PFSK-1 (cell line): ENCODE measurements around the gene DNAH17.

Experiments used
- FOXP2 ChIP-seq: optimal IDR thresholded peaks from 2 replicates; pipeline ENCODE3; 2011; ENCODE audit warnings: borderline replicate concordance, control low read depth, inconsistent platforms; ENCODE audit not compliant: insufficient read depth; ENCODE audit errors: extremely low read length, extremely low read depth
- POLR2AphosphoS5 ChIP-seq: IDR thresholded peaks from 2 replicates; pipeline ENCODE4 v1.6.1; 2012; ENCODE audit warnings: low read depth, mild to moderate bottlenecking, control low read depth, low read length, moderate library complexity
- SIN3A ChIP-seq: IDR thresholded peaks from 2 replicates; pipeline ENCODE4 v1.6.1; 2012; ENCODE audit warnings: mild to moderate bottlenecking, low read length, moderate library complexity, borderline replicate concordance; ENCODE audit not compliant: insufficient read depth
- TAF1 ChIP-seq: IDR thresholded peaks from 2 replicates; pipeline ENCODE4 v1.6.1; 2012; ENCODE audit warnings: low read length, control low read depth, borderline replicate concordance; ENCODE audit not compliant: insufficient read depth
- TF ChIP-seq, protein P1 (sequence below), 2 experiments: IDR thresholded peaks; 2 replicates each; pipeline versions ENCODE4 v1.6.1 to v1.8.0; 2011 to 2012; ENCODE audit warnings: low read depth in 2 of 2, low read length in 2 of 2, control low read depth in 1 of 2, inconsistent platforms in 1 of 2, mild to moderate bottlenecking in 1 of 2, moderate library complexity in 1 of 2; ENCODE audit not compliant: insufficient read depth in 1 of 2

Gene DNAH17

GRCh38 chr17:78562734-78563133 lies 14.5 kb downstream of the DNAH17 start:
- no peak for TF ChIP-seq FOXP2
- TF ChIP-seq POLR2AphosphoS5, result no peak
- TF ChIP-seq, protein P1, sequence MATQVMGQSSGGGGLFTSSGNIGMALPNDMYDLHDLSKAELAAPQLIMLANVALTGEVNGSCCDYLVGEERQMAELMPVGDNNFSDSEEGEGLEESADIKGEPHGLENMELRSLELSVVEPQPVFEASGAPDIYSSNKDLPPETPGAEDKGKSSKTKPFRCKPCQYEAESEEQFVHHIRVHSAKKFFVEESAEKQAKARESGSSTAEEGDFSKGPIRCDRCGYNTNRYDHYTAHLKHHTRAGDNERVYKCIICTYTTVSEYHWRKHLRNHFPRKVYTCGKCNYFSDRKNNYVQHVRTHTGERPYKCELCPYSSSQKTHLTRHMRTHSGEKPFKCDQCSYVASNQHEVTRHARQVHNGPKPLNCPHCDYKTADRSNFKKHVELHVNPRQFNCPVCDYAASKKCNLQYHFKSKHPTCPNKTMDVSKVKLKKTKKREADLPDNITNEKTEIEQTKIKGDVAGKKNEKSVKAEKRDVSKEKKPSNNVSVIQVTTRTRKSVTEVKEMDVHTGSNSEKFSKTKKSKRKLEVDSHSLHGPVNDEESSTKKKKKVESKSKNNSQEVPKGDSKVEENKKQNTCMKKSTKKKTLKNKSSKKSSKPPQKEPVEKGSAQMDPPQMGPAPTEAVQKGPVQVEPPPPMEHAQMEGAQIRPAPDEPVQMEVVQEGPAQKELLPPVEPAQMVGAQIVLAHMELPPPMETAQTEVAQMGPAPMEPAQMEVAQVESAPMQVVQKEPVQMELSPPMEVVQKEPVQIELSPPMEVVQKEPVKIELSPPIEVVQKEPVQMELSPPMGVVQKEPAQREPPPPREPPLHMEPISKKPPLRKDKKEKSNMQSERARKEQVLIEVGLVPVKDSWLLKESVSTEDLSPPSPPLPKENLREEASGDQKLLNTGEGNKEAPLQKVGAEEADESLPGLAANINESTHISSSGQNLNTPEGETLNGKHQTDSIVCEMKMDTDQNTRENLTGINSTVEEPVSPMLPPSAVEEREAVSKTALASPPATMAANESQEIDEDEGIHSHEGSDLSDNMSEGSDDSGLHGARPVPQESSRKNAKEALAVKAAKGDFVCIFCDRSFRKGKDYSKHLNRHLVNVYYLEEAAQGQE (IDR thresholded peaks at IDR 0.05; ENCODE audit: insufficient read depth in 1 of 2, low read depth in 2 of 2, low read length in 2 of 2), result no peak
- no peak for TF ChIP-seq SIN3A
- TF ChIP-seq TAF1, result no peak

DNA sequence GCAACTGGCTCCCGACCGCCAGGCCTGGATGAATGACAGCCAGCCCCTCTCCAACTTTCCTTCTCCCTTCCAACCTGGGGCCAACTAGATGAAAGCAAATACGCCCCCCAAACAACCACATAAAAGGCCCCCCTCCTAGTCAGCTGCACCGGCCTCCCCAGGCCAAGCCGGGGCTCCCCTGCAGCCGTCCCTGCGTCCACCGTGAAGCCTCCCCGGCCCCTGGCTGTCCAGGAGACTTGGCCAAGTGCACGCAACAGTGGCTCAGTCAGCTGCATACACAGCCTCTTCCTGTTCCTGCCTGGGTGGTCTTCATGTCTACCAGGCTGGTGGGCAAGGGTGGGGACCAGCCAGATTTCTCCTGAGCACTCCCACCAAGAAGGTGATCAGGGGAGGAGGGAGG lies 16.0 kb downstream of the DNAH17 start:
- TF ChIP-seq POLR2AphosphoS5 (no peak), TAF1 (no peak), FOXP2 (no peak), SIN3A (no peak)
- TF ChIP-seq, protein P1 (IDR thresholded peaks at IDR 0.05; ENCODE audit: insufficient read depth in 1 of 2, low read depth in 2 of 2, low read length in 2 of 2), result no peak

DNA sequence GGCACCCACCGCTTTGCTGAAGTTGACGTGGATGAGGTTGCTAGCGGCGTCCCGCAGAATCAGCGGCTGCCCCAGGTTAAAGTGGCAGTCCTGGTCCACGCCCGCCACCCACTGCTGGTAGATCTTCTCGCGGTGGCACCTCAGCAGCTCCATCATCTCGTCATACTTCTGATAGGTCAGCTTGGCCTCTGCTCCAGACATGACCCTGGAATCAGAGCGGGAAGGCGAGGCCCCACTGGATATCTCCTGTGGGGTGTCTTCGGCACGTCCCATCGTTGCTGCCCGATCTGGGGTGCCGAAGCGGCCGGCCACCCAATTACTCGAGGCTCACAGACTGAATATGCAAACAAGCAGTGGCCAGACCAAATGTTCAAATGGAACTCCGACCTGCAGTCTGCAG lies 16.5 kb downstream of the DNAH17 start:
- no peak for TF ChIP-seq FOXP2
- no peak for TF ChIP-seq SIN3A
- TF ChIP-seq, protein P1 (IDR thresholded peaks at IDR 0.05; ENCODE audit: insufficient read depth in 1 of 2, low read depth in 2 of 2, low read length in 2 of 2), result no peak
- no peak for TF ChIP-seq POLR2AphosphoS5
- TF ChIP-seq TAF1, result no peak

DNA sequence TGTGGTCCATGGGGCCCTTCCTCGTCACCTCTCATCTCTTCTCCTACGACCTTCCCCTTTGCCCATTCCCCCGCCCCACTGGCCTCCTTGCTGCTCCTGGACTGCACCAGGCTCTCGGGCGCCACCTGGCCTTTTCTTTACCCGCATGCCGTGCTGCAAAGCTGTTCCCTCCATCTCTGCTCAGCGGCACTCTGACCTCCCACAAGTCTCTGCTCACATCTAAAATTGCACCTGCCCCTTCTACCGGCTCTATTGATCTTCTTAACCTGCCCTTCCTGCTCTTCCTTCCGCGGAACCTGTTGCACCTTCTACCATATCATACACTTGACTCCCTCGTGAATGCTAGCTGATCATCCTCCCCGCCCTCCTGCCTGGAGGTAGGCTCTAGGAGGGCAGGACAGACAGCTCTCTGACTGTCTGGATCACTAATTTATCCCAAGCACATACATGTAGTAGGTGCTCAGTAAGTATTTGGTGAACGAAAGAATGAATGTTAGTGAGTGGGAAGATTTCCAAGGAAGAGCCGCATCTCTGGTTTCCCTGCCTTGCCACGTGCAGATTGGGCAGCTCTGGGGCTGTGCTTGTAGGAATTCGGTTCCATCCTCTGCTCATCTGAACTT lies 17.3 kb downstream of the DNAH17 start:
- TF ChIP-seq TAF1 (no peak), SIN3A (no peak), FOXP2 (no peak), POLR2AphosphoS5 (no peak)
- TF ChIP-seq, protein P1 (IDR thresholded peaks at IDR 0.05; ENCODE audit: insufficient read depth in 1 of 2, low read depth in 2 of 2, low read length in 2 of 2), result no peak
